Gastroesophageal sphincter (tissue), 3 donors: ENCODE data around the gene DCK.

Experiments used
- CTCF ChIP-seq, 4 experiments: fragments of 200-600 bp in 2 of 4; fragments of 450-650 bp in 2 of 4; sonication (generic) in 1 of 4; IDR thresholded peaks; one replicate each; pipeline ENCODE4 v1.5.1; 2017 to 2019; ENCODE audit warnings: antibody characterized with exemption in 4 of 4, mild to moderate bottlenecking in 2 of 4, moderate library complexity in 2 of 4
- EP300 ChIP-seq: sonication (generic); formaldehyde crosslinking; IDR thresholded peaks from one replicate; pipeline ENCODE4 v1.6.1; 2017; ENCODE audit warnings: antibody characterized with exemption, mild to moderate bottlenecking
- POLR2A ChIP-seq, 2 donors: fragments of 450-650 bp; IDR thresholded peaks; one replicate each; pipeline ENCODE4 v1.6.1; 2017; ENCODE audit warnings: antibody characterized with exemption in 2 of 2, mild to moderate bottlenecking in 2 of 2, moderate library complexity in 1 of 2
- POLR2AphosphoS5 ChIP-seq: sonication (generic); formaldehyde crosslinking; IDR thresholded peaks from one replicate; pipeline ENCODE4 v1.6.1; 2017; ENCODE audit warnings: antibody characterized with exemption

- TF ChIP-seq CTCF (IDR thresholded peaks at IDR 0.05) (no peak), EP300 (no peak), POLR2A (IDR thresholded peaks at IDR 0.05) (no peak), POLR2AphosphoS5 (no peak)
Observed at GRCh38 chr4:70996018-70996360, 2.5 kb downstream of the DCK start.
